H1 (cell line): ENCODE data around the gene AQP10. TPM values are rescaled to one million over a fixed set of nuclear protein-coding genes. Genes with fewer than 3 reads are reported as not detected.

ENCODE experiments used
- CTCF ChIA-PET: fragments of 300-600 bp; sonication (Branson Sonifier 250); formaldehyde crosslinking; loops from one replicate; lab custom pipeline; 2021; ENCODE audit not compliant: partially characterized antibody; lab: Charles Lee
- POLR2A ChIA-PET: fragments of 300-600 bp; sonication (Branson Sonifier 250); formaldehyde crosslinking; loops from one replicate; lab custom pipeline; 2021; ENCODE audit warnings: inconsistent platforms; ENCODE audit not compliant: partially characterized antibody; lab: Charles Lee
- DNase-seq, 2 experiments: peaks; one replicate each; pipeline versions ENCODE4 v3.0.0 to v3.0.0-alpha.2; 2010 to 2022; ENCODE audit warnings: low spot score in 2 of 2, low read depth in 1 of 2, mixed read lengths in 1 of 2
- FAIRE-seq: peaks from 2 replicates; lab custom pipeline; 2011; peaks lifted over from hg19 to GRCh38; lab: Jason Lieb, UNC
- H2AFZ ChIP-seq: 2 replicates; pipeline ENCODE4 v1.8.1; 2012; ENCODE audit warnings: low read length, inconsistent platforms
- H2AK5ac ChIP-seq: 2 replicates; pipeline ENCODE4 v1.6.1; 2013; ENCODE audit warnings: low read depth, low read length
- H2BK120ac ChIP-seq: replicated peaks from 2 replicates; pipeline ENCODE3; 2013; ENCODE audit warnings: low read depth, low read length, inconsistent platforms
- H2BK12ac ChIP-seq: 2 replicates; pipeline ENCODE4 v1.6.1; 2013; ENCODE audit warnings: low read depth, low read length
- H2BK15ac ChIP-seq: 2 replicates; pipeline ENCODE4 v1.6.1; 2013; ENCODE audit warnings: low read length
- H2BK20ac ChIP-seq: 2 replicates; pipeline ENCODE4 v1.6.1; 2013; ENCODE audit warnings: low read length
- H2BK5ac ChIP-seq: 2 replicates; pipeline ENCODE4 v1.6.1; 2013; ENCODE audit warnings: low read depth, low read length
- H3K14ac ChIP-seq: 2 replicates; pipeline ENCODE4 v1.6.1; 2013; ENCODE audit warnings: inconsistent platforms; ENCODE audit not compliant: insufficient read length
- H3K18ac ChIP-seq: 2 replicates; pipeline ENCODE4 v1.6.1; 2013; ENCODE audit warnings: low read length; ENCODE audit errors: extremely low read depth
- H3K23ac ChIP-seq: 2 replicates; pipeline ENCODE4 v1.6.1; 2013; ENCODE audit warnings: inconsistent platforms; ENCODE audit not compliant: insufficient read length
- H3K23me2 ChIP-seq: 2 replicates; pipeline ENCODE4 v1.6.1; 2013; ENCODE audit warnings: low read depth, low read length
- H3K27ac ChIP-seq: 2 replicates; pipeline ENCODE4 v1.6.1; 2011; ENCODE audit warnings: low read depth, low read length, inconsistent platforms
- H3K27me3 ChIP-seq, 4 experiments: replicated peaks in 1 of 4; 1 replicate in 1 of 4; 2 replicates in 3 of 4; pipeline versions ENCODE4 v1.6.1 to v1.8.1; 2011 to 2013; ENCODE audit warnings: low read length in 3 of 4, mild to moderate bottlenecking in 3 of 4, inconsistent platforms in 2 of 4, mixed read lengths in 2 of 4, moderate library complexity in 1 of 4; ENCODE audit not compliant: control insufficient read depth in 3 of 4, insufficient read depth in 3 of 4; ENCODE audit errors: extremely low read depth in 1 of 4
- H3K36me3 ChIP-seq, 4 experiments: 2 replicates each; pipeline versions ENCODE4 v1.6.1 to v1.8.1; 2011 to 2013; ENCODE audit warnings: mild to moderate bottlenecking in 4 of 4, low read length in 3 of 4, moderate library complexity in 2 of 4, control low read depth in 1 of 4, inconsistent platforms in 1 of 4; ENCODE audit not compliant: insufficient read depth in 4 of 4, control insufficient read depth in 2 of 4
- H3K4ac ChIP-seq: replicated peaks from 2 replicates; pipeline ENCODE3; 2013; ENCODE audit warnings: low read length, low read depth, mixed read lengths, inconsistent platforms; ENCODE audit not compliant: insufficient read length
- H3K4me1 ChIP-seq, 4 experiments: replicated peaks in 1 of 4; 1 replicate in 1 of 4; 2 replicates in 3 of 4; pipeline versions ENCODE4 v1.6.1 to v1.8.1; 2011 to 2013; ENCODE audit warnings: low read length in 3 of 4, inconsistent platforms in 2 of 4, mixed read lengths in 1 of 4; ENCODE audit not compliant: insufficient read depth in 4 of 4, control insufficient read depth in 3 of 4
- H3K4me2 ChIP-seq, 2 experiments: 2 replicates each; pipeline versions ENCODE4 v1.6.1 to v1.8.1; 2011 to 2013; ENCODE audit warnings: low read depth in 2 of 2, low read length in 2 of 2, control low read depth in 1 of 2, inconsistent platforms in 1 of 2, mild to moderate bottlenecking in 1 of 2; ENCODE audit not compliant: insufficient read depth in 1 of 2
- H3K4me3 ChIP-seq, 4 experiments: fragments of 200-600, 300-600 bp in 1 of 4; sonication (generic), shearing (Covaris generic), sonication (Bioruptor Twin) in 1 of 4; 2 replicates each; pipeline versions ENCODE4 v1.5.1 to v1.8.1; 2011 to 2016; ENCODE audit warnings: low read length in 4 of 4, low read depth in 3 of 4, control low read depth in 2 of 4, inconsistent platforms in 2 of 4, mild to moderate bottlenecking in 2 of 4, mixed read lengths in 1 of 4, moderate library complexity in 1 of 4; ENCODE audit not compliant: insufficient read depth in 2 of 4; ENCODE audit errors: extremely low read depth in 1 of 4
- H3K56ac ChIP-seq: replicated peaks from 2 replicates; pipeline ENCODE3; 2013; ENCODE audit warnings: low read depth, mild to moderate bottlenecking, mixed read lengths, low read length, inconsistent platforms; ENCODE audit not compliant: insufficient read length
- H3K79me1 ChIP-seq: 2 replicates; pipeline ENCODE4 v1.6.1; 2013; ENCODE audit warnings: low read depth, low read length, control low read depth
- H3K79me2 ChIP-seq, 2 experiments: 2 replicates each; pipeline versions ENCODE4 v1.6.1 to v1.8.1; 2012 to 2013; ENCODE audit warnings: low read length in 2 of 2, mild to moderate bottlenecking in 2 of 2, inconsistent platforms in 1 of 2; ENCODE audit not compliant: insufficient read depth in 2 of 2, control insufficient read depth in 1 of 2
- H3K9ac ChIP-seq, 4 experiments: replicated peaks in 1 of 4; 1 replicate in 1 of 4; 2 replicates in 3 of 4; pipeline versions ENCODE4 v1.6.1 to v1.8.1; 2011 to 2013; ENCODE audit warnings: low read depth in 3 of 4, low read length in 3 of 4, control low read depth in 2 of 4, mild to moderate bottlenecking in 2 of 4, moderate library complexity in 2 of 4, inconsistent platforms in 1 of 4; ENCODE audit errors: extremely low read depth in 1 of 4
- H3K9me3 ChIP-seq, 2 experiments: 2 replicates each; pipeline versions ENCODE4 v1.6.1 to v1.8.1; 2012 to 2013; ENCODE audit warnings: mild to moderate bottlenecking in 2 of 2, moderate library complexity in 2 of 2, control low read depth in 1 of 2, inconsistent platforms in 1 of 2, low read depth in 1 of 2, low read length in 1 of 2, mixed read lengths in 1 of 2; ENCODE audit not compliant: insufficient read depth in 2 of 2
- H4K20me1 ChIP-seq, 2 experiments: replicated peaks in 1 of 2; 2 replicates each; pipeline versions ENCODE3 to v1.8.1; 2011 to 2013; ENCODE audit warnings: inconsistent platforms in 2 of 2, low read length in 2 of 2, mild to moderate bottlenecking in 1 of 2; ENCODE audit not compliant: insufficient read depth in 2 of 2, control insufficient read depth in 1 of 2
- H4K5ac ChIP-seq: 2 replicates; pipeline ENCODE4 v1.6.1; 2013; ENCODE audit warnings: low read length, low read depth, mixed read lengths, inconsistent platforms; ENCODE audit not compliant: insufficient read length
- H4K8ac ChIP-seq: 2 replicates; pipeline ENCODE4 v1.8.0; 2013; ENCODE audit warnings: mild to moderate bottlenecking, moderate library complexity, low read length, inconsistent platforms; ENCODE audit not compliant: insufficient read depth; ENCODE audit errors: extremely low read depth
- H4K91ac ChIP-seq: replicated peaks from 2 replicates; pipeline ENCODE3; 2013; ENCODE audit warnings: low read length, mixed read lengths, inconsistent platforms; ENCODE audit not compliant: insufficient read length
- BRCA1 ChIP-seq: IDR thresholded peaks from 2 replicates; pipeline ENCODE4 v1.6.1; 2012; ENCODE audit warnings: low read depth, low read length, improper control_type of control experiment
- CEBPB ChIP-seq: IDR thresholded peaks from 2 replicates; pipeline ENCODE4 v1.6.1; 2012; ENCODE audit warnings: low read depth, low read length
- FOSL1 ChIP-seq: IDR thresholded peaks from 2 replicates; pipeline ENCODE4 v1.6.1; 2011; ENCODE audit warnings: mild to moderate bottlenecking, low read depth, low read length, moderate library complexity; ENCODE audit not compliant: insufficient read depth
- GABPA ChIP-seq: IDR thresholded peaks from 2 replicates; pipeline ENCODE4 v1.6.1; 2011; ENCODE audit warnings: mild to moderate bottlenecking, low read length, moderate library complexity, borderline replicate concordance; ENCODE audit not compliant: insufficient read depth
- KDM1A ChIP-seq: fragments of 200-600, 300-600 bp; sonication (generic); IDR thresholded peaks from 2 replicates; pipeline ENCODE4 v1.7.1; 2016; ENCODE audit warnings: mild to moderate bottlenecking, low read length, borderline replicate concordance
- NANOG ChIP-seq: IDR thresholded peaks from 2 replicates; pipeline ENCODE4 v1.6.1; 2011; ENCODE audit warnings: low read length, low read depth, mild to moderate bottlenecking, inconsistent platforms; ENCODE audit not compliant: insufficient read depth, poor library complexity, severe bottlenecking
- PHF8 ChIP-seq: fragments of 200-600 bp; sonication (generic); conservative IDR thresholded peaks from 2 replicates; pipeline ENCODE4 v1.7.1; 2012; ENCODE audit warnings: low read depth, mild to moderate bottlenecking, inconsistent platforms, low read length, moderate library complexity
- POLR2A ChIP-seq, 2 experiments: IDR thresholded peaks; 1 replicate in 1 of 2; 2 replicates in 1 of 2; pipeline ENCODE4 v1.6.1; 2011; ENCODE audit warnings: low read depth in 2 of 2, low read length in 2 of 2, mild to moderate bottlenecking in 2 of 2; ENCODE audit errors: control extremely low read depth in 1 of 2
- POLR2AphosphoS5 ChIP-seq: IDR thresholded peaks from 2 replicates; pipeline ENCODE4 v1.6.1; 2011; ENCODE audit warnings: low read depth, low read length
- SAP30 ChIP-seq: fragments of 300-600 bp; sonication (generic); IDR thresholded peaks from 2 replicates; pipeline ENCODE4 v1.7.1; 2012; ENCODE audit warnings: low read length, moderate library complexity, mild to moderate bottlenecking, inconsistent platforms; ENCODE audit not compliant: insufficient read depth, insufficient replicate concordance
- SIN3A ChIP-seq, 2 experiments: IDR thresholded peaks in 1 of 2; conservative IDR thresholded peaks in 1 of 2; 2 replicates each; pipeline ENCODE4 v1.6.1; 2011 to 2012; ENCODE audit warnings: low read length in 2 of 2, improper control_type of control experiment in 1 of 2, low read depth in 1 of 2, mild to moderate bottlenecking in 1 of 2
- SRF ChIP-seq: IDR thresholded peaks from 2 replicates; pipeline ENCODE4 v1.6.1; 2011; ENCODE audit warnings: mild to moderate bottlenecking, low read depth, low read length, moderate library complexity
- TEAD4 ChIP-seq: IDR thresholded peaks from 2 replicates; pipeline ENCODE4 v1.6.1; 2012; ENCODE audit warnings: low read depth, low read length, inconsistent platforms, mixed read lengths
- YY1 ChIP-seq: IDR thresholded peaks from 2 replicates; pipeline ENCODE4 v1.6.1; 2011; ENCODE audit warnings: low read depth, mild to moderate bottlenecking, low read length
- WGBS, 2 experiments: shearing (Covaris generic) in 1 of 2; methylation state at CpG; one replicate each; pipeline versions ENCODE4 v1.1.6 to v1.1.7; 2013 to 2015; ENCODE audit warnings: low lambda C conversion rate in 2 of 2, mixed read lengths in 2 of 2, inconsistent platforms in 1 of 2, low coverage in 1 of 2, missing lambda C conversion rate in 1 of 2; ENCODE audit not compliant: insufficient replicate concordance in 2 of 2, insufficient coverage in 1 of 2, insufficient read length in 1 of 2; ENCODE audit errors: extremely low coverage in 1 of 2, missing lambda C conversion rate in 1 of 2; 5-methylcytosine and 5-hydroxymethylcytosine counted together
- polyA plus RNA-seq, 7 experiments: library from polyadenylated mRNA; depleted of rRNA in 3 of 7; stranded (reverse) in 5 of 7; unstranded in 2 of 7; fragments of >200 nt in 5 of 7; fragments of 200-250 nt in 2 of 7; gene quantifications; 1 replicate in 5 of 7; 2 replicates in 1 of 7; 4 replicates in 1 of 7; pipeline versions ENCODE4 v1.2.1 to v1.2.3, GENCODE V29; 2011 to 2013; ENCODE audit warnings: missing spikeins in 2 of 7, mixed read lengths in 2 of 7
- total RNA-seq: library from RNA; stranded (reverse); fragmentation: NEBNext Ultra II Directional; extraction: Animal tissue kit (Norgen Biotek cat#: 25700); gene quantifications from 2 replicates; pipeline ENCODE4 v1.2.1, GENCODE V29; 2021

The AQP10 gene
- total and polyA plus RNA-seq, 2 of the 8 experiments (the other 6 are each of a cell fraction or from before 2014, with no cell fraction given): not detected

DNA sequence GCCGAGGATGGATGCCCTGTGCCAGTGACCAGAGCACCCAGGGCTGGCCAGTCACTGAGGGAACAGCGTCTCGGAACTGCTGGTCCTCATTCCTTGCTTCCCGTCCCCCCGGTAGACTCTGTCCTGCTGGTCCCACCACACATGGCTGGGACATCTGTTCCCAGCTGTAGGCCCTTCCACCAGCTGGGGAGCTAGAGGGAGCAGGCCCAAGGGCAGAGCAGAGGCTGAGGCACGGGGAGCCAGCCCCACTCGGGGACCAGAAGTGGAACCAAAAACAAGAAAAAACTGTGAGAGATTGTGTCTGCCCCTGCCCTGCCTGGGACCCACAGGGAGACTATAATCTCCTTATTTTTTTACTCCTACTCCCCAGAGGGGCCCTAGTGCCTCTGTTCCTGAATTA, 28.2 kb downstream of the AQP10 start:
- CTCF ChIA-PET: interaction anchor here (0.5 to 27.5 kb wide), 9 partner anchors 8 to 162 kb away, joined by 3 to 507 read pairs (median 3); partner anchors contain the start of genes AQP10 and ATP8B2
- no peak overlapping the region for H3K56ac ChIP-seq
- TF ChIP-seq NANOG: no peak
- TF ChIP-seq CEBPB: no peak
- TF ChIP-seq TEAD4: no peak
- TF ChIP-seq POLR2AphosphoS5: no peak
- no peak for TF ChIP-seq POLR2A (IDR thresholded peaks at IDR 0.05; ENCODE audit: control extremely low read depth in 1 of 2, low read depth in 2 of 2, low read length in 2 of 2)
- no peak for TF ChIP-seq FOSL1
- no peak for TF ChIP-seq PHF8
- no peak for TF ChIP-seq SRF
- no peak for TF ChIP-seq SIN3A (conservative IDR thresholded peaks at IDR 0.05 in 1 of 2, IDR thresholded peaks at IDR 0.05 in 1 of 2; ENCODE audit: low read depth in 1 of 2, low read length in 2 of 2)
- TF ChIP-seq GABPA: no peak
- TF ChIP-seq SAP30: no peak
- TF ChIP-seq BRCA1: no peak
- no peak for TF ChIP-seq YY1
- TF ChIP-seq KDM1A: no peak

More for the DNA sequence above, 28.2 kb downstream of the AQP10 start:
- Histone ChIP-seq H2AFZ (no peak overlapping the region), H3K79me2 (no peaks in the 10 kb centered on the region), H3K14ac (no peak overlapping the region), H3K27ac (no peak overlapping the region; the same call in 1 of the 2 replicates), H2BK20ac (no peak overlapping the region), H3K23me2 (peaks cover 15% of the 10 kb centered on the region; the same call in 1 of the 2 replicates), H4K5ac (no peak overlapping the region), H2BK12ac (no peak overlapping the region), H3K79me1 (no peaks in the 10 kb centered on the region; the same call in 1 of the 2 replicates), H3K9me3 (no peaks in the 10 kb centered on the region), H3K4me2 (no peak overlapping the region), H2AK5ac (no peak overlapping the region), H3K9ac (no peak overlapping the region; a peak in 1 of 7 replicates), H3K36me3 (peaks cover 15 to 39% (median 25%) of the 10 kb centered on the region in 4 experiments), H2BK5ac (no peak overlapping the region), H4K91ac (no peak overlapping the region), H3K18ac (no peak overlapping the region), H4K20me1 (peaks cover 0 to 8% of the 10 kb centered on the region in 2 experiments), H3K4ac (no peak overlapping the region), H4K8ac (no peak overlapping the region), H3K4me1 (peaks cover 0 to 13% (median 5%) of the 10 kb centered on the region in 4 experiments; a peak in 4 of 7 replicates), H2BK15ac (no peak overlapping the region), H3K27me3 (peaks cover 0 to 7% (median 4%) of the 10 kb centered on the region in 4 experiments; a peak in 4 of 7 replicates), H3K4me3 (no peak overlapping the region), H3K23ac (no peak overlapping the region), H2BK120ac (no peak overlapping the region)
- 95% methylated on average over 7 of the region's 7 CpGs; no CpG with 5 or more reads in 1 of the 2 experiments for WGBS, 2 experiments
- DNase-seq (no peak), FAIRE-seq (no peak)
- POLR2A ChIA-PET: interaction anchor here (0.6 kb wide), 1 partner anchor 21 kb away, joined by 3 read pairs; no protein-coding TSS in a partner anchor
